Middle frontal gyrus (tissue), 1 donor: ENCODE results near the gene HRC.
"Not testable (repeated sequence)": the region's sequence is repeated elsewhere in the genome, so short reads cannot be mapped to it uniquely, and the experiment has no call there.

ENCODE experiments used
- DNase-seq: peaks from one replicate; pipeline ENCODE4 v3.0.0-alpha.2; 2015; ENCODE audit warnings: low spot score; ENCODE audit errors: extremely low spot score

HRC gene

DNA sequence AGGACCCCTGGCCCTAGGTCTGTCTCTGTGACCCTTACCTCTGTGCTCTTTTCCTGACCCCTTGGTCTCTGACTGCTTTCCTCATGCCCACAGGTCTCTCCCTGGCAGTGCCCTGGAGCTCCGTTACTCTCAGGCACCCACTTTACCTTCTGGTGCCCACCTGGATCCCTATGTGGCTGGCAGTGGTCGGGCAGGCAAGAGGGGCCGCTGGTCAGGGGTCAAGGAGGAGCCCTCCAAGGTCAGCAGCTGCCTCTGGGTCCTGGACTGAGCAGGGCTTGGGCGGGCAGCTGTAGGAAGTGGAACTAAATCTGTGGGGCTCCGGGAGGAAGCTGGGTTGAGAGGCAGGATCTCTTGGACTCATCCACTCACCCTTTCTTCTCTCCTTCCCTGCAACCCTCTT is 19.5 kb downstream of the HRC start:
- no peak for DNase-seq

DNA sequence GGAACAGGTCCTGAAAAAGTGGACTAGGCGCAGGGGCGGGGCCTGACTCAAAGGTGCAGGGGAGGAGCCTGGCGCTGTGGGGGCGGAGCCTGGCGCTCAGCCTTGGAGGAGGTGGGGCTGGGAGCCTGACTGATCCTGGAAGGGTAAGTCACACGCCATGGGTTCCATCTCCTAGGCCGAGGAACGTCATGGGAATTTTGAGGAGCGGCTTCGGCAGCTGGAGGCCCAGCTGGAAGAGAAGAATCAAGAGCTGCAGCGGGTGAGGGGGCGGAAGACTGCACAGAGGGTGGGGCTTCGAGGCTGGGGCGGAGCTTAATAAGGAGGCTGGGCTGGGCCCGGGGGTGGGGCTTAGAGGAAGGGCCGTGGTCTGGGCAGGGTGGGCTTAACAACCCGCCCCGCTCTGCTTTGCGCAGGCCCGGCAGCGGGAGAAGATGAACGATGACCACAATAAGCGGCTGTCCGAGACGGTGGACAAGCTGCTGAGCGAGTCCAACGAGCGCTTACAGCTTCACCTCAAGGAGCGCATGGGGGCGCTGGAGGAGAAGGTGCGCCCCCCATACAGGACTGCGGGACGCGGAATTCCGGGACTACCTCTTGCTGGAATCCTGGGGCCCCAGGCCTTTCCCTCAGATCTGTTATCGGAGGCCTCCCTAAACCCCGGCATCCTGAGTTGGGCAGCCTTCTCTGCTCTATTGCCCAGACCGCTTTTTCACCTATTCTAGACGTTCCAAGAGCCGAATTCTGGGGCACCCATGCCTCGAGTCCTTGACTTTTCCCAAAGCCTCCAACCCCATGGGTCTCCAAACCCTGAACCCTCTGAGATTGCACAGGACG is 21.4 kb downstream of the HRC start:
- DNase-seq, result no peak

DNA sequence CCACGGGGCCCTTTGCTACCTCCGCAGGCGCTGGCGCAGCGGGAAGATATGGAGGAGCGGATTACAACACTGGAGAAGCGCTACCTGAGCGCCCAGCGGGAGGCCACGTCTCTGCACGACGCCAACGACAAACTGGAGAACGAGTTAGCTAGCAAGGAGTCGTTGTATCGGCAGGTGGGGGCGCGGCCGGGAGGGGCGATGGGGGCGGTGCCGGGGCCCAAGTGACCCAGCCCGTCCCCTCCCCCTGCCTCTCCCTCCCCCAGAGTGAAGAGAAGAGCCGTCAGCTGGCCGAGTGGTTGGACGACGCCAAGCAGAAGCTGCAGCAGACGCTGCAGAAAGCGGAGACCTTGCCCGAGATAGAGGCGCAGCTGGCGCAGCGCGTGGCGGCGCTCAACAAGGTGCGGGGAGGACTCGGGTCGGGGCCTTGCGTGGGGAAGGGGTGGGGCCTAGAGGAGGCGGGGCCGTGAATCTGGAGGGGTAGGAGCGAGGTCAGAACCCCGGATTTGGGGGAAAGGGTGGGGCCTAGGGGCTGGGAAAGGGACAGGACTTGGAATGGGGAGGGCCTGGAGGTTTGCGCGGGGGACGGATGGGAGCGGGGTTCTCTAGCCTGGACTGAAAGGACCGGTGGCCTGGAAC is 22.1 kb downstream of the HRC start:
- DNase-seq, result no peak

DNA sequence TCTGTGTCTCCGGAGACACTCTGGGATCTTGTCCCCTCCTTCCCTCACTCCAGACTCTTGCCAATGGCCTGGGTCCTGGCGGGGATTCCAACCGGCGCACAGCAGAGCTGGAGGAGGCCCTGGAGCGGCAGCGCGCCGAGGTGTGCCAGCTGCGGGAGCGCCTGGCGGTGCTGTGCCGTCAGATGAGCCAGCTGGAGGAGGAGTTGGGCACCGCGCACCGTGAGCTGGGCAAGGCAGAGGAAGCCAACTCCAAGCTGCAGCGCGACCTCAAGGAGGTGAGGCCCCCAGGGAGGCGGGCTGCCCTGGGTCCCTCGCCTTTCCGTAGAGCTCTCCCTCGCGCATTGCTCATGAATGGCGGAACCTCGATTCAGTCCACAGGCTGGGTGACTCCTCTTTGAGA is 24.9 kb downstream of the HRC start:
- DNase-seq, result no peak

DNA sequence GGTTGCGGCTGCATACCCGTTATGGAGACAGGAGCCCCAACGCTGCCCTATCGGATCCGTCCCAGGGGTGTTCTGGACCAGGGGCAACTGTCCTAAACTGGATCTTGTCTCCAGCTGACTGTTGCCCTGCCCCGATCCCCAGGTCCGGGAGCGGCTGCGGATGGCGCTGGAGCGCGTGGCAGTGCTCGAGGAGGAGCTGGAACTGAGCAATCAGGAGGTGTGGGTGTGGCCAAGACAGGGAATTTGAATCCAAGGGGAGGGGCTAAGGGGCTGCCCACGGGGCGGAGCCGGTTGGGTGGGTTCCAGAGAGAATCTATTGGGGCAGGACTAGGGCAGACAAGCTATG is 26.0 kb downstream of the HRC start:
- DNase-seq, result no peak

DNA sequence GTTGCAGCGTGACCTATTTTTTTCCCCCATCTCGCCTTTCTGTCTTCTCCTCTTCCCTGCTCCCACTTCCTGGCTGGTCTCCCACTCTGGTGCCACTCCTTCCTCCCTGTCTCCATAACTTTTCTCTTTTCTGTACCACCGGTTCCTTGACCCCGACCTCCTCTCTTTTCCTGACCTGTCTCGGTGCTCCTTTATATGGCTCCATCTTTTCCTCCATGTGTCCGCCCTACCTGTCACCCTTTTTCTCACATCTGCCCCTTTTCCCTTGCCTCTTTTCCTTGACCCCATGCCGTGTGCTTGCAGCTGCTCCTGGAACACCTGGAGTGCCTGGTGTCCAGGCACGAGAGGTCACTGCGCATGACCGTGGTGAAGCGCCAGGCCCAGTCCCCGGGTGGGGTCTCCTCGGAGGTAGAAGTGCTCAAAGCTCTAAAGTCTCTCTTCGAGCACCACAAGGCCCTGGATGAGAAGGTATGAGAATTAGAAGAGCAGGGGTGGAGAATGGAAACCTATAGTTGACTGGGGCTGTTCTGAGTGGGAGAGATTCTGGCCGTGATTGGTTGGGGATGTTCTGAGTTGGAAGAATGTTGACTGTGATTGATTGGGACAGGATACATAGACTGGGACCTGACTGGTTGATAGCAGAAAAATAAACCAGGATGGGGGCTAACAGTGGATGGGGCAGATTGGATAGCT is 26.5 kb downstream of the HRC start:
- DNase-seq, result no peak

DNA sequence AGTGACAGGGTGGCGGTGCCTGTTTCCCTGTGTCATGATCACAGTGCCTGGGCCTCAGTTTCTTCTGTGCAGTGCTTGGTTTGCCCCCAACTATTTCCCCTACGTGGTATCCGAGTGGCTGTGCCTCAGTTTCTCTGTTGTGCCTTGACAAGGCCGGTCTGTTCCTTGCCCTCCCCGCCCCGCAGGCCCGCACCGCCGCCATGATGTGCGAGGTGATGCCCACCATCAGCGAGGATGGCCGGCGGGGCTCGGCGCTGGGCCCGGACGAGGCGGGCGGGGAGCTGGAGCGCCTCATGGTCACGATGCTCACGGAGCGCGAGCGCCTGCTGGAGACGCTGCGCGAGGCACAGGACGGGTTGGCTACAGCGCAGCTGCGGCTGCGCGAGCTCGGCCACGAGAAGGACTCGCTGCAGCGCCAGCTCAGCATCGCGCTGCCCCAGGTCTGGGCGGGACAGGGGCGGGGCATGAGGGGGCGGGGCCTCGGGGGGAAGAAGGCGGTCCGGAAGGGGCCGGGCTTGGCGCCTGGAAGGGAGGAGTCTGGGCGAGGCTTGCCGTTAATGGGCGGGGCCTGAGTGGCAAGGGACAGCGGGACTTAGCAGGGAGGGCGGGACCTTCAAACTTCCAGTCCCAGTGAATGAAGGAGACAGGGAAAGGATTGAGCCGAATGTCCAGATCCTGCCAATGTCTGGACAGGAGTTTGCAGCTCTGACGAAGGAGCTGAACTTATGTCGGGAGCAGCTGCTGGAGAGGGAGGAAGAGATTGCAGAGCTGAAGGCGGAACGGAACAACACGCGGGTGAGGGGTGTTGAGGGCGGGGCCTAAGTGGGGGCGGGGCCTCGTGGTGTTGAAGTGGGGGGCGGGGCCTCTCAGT is 27.3 kb downstream of the HRC start:
- DNase-seq, result peak; percentile 91

DNA sequence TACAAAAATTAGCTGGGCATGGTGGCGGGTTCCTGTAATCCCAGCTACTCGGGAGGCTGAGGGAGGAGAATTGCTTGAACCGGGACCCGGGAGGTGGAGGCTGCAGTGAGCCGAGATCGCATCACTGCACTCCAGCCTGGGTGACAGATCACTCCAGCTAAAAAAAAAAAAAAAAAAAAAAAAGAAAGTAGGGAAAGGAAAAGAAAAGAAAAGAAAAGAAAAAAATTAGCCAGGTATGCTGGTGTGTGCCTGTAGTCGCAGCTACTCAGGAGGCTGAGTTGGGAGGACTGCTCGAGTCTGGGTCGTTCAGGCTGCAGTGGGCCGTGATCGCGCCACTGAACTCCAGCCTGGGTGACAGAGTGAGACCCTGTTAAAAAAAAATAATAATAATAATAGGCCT is 28.0 kb downstream of the HRC start:
- DNase-seq, result not testable (repeated sequence)

DNA sequence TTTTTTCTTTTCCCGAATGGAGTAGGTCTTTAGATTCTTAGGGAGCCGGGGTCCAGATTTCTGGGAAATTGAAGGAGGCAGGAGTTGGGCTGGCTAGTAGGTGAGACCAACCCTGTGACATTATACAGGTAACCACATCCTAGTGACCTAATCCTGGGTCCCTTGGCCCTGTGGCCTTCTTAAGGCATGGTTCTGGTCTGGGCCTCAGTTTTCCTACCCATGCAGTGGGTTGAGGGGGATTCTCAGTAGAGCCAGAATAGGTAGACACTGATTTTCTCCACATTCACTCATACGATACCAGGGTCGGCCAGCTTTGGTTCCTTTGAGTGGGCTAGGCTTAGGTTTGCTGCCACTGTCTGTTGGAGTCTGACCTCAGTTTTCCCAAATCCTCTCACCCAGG is 28.6 kb downstream of the HRC start:
- DNase-seq, result no peak

DNA sequence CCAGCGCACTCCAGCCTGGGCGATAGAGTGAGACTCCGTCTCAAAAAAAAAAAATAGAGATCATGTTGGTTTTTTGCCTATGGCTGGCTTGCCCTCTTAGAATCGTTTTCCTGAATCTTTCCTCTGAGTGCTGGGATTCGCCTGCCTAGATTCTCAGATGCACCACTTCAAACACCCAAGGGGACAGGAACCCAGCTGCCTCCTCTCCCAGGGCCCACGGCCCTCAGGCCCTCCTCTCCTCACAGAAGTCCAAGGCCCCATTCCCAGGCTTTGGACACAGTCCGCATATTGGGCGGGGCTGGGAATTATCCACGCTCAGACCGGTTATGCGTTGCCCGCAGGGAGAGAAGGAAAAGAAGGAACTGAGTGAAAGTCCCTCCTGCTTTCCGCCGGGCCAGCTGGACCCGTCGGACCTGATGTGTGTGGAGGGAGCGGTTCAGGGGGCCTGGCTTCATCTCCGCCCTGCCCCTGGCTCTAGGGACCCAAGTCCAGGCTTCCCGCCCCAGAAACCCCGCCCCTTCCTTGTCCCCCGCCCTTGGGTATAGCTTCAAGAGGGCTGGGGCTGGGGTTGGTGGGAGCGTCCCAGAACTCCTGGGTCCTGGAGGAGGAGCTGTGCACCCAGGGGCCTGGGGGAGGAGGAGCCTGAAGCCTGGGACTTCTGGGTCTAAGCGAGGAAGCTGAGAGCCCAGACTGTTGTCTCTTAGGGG is 30.0 kb downstream of the HRC start:
- no peak for DNase-seq

DNA sequence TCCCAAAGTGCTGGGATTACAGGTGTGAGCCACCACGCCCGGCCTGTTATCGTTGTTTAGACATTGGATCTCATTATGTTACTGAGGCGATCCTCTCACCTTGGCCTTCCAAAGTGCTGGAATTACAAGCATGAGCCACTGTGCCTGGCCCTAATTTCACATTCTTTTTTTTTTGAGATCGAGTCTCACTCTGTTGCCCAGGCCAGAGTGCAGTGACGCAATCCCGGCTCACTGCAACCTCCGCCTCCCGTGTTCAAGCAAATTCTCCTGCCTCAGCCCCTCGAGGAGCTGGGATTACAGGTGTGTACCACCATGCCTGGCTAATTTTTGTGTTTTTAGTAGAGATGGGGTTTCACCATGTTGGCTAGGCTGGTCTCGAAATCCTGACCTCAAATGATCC is 31.9 kb downstream of the HRC start:
- DNase-seq, result not testable (repeated sequence)

DNA sequence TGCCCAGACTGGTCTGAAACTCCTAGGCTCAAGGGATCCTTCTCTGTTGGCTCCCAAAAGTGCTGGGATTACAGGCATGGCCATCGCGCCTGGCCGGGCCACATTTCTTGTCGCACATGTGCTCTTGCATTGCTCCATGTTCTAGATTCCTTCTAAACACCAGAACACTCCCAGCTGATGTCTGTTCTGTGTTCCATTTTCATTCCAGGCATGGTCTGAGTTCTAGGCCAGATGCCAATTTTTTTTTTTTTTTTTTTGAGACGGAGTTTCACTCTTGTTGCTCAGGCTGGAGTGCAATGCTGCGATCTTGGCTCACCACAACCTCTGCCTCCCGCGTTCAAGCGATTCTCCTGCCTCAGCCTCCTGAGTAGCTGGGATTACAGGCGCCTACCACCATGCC is 33.4 kb downstream of the HRC start:
- DNase-seq, result not testable (repeated sequence)

DNA sequence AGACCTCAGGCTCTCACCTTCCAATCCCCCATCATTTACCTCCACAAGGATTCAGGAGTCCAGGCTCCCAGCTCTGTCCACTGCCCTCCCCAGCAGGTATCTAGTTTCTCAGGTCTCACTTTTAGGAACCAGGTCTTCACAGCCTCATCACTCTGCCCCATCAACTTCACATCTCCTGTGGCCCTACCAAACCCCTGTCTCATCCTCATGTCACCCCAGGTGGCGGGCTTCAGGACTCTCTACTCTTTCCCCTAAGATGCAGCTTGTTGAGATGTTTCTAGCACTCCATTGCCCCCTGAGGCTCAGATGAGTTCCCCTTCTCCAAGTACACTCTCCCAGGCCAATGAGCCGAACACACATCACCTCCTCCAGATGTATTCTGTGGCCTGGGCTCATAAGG is 34.3 kb downstream of the HRC start:
- no peak for DNase-seq

DNA sequence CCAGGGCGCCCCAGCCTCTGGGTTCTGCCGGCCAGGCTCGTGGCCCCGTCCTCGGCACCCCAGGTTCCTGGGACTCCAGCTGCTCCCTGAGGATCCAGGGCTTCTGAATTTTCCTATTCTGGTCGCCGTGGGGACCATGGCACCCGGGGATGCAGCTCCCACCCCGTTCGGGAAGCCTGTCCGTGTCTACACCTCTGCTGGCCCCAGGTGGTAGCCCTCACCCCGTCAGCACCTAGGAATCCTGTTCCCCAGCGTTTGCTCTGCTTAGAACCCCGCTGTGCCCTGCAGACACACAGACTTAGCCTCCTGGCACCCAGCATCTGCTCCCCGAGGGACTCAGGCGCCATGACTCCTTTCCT is 34.9 kb downstream of the HRC start:
- no peak for DNase-seq

DNA sequence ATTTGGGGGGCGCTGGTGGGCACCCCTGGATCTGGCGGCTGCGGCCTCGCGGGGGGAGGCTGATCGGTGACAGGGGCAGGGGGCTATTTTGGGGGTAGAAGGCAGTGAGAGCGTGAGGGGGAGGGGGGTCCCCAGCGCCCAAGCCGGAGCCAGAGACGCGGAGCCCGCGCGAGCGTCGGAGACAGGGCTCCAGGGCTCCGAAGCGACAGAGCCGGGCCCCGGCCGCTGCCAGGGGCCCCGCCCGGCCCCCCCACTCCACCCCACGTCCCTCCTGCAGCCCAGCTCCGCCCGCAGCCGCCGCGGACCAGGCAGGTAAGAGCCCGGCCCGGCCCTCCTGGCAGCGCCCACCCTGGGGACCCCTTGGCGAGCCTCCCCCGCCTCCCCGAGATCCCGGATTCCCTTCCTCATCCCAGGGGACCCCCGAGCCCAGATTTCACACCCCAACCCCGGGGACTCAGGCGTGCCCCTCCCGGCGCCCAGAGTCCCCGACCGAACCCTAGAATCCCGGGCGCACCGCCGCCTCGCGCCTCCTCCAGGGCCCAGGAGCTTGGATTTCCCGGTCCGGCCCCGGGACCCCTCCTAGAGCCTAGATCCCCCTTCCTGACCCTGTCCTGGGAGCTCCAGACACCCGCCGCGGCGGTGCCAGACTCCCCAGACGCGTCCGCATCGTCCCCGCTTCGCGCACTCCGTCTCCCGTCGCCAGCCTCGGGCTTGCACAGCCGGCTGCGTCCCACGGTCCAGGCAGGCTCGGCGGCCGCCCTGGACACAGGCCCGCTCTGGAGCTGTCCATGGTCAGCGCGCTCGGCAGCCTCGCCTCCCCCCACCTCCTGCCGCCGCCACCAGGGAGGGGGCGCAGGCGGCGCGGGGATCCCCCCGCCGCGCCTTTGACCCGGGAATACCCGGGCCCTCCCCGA is 35.5 kb downstream of the HRC start, which contains the start of gene PPFIA3:
Gene PPFIA3 (plus strand): TSS at position 134 of the 914 bp plus-strand sequence. CDS start 8,330 bp downstream, outside the sequence.
- no peak for DNase-seq

DNA sequence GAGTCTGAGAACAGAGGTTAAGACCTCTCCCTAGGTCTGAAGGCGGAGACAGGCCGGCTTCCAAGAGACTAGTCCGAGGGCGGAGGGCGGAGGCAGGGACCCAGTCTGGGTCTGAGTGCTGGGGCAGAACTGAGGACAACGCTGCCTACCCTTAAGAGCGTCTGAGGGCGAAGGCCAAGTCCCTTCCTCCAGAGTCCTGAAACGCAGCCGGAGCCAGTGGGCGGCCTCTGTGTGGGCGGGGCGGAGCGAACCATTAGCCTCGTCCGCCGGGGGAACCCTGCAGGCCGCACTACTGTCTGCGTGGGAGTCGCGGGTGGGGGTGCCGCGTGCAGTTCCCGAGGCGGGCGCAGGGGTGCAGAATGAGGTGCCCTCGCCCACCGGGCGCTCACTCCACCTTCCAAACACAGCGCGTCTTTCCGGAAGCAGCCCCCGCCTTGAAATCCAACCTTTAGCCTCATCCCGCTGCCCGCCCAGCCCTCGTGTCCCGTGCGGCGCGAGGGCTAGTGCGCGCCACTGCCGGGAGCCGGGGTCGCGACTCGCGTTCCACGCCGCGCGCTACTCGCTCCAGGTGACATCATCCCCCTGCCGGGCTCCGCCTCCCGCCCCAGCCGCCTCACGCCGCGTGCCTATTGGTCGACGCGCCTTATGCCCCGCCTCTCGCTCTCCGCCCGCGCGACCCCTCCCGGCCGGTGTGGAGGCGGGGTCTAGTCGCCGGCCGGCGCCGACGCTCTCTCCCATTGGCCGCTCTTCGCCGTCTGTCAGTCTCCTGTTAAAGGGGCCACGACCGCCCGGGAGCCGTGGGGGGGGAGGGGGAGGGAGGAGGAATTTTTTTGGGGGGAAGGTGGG is 36.4 kb downstream of the HRC start, which contains the start of gene C19orf73:
Gene C19orf73 (minus strand): TSS at position 579 of the 846 bp plus-strand sequence. CDS start 121 bp downstream, at position 458.
- DNase-seq, result peak; percentile 90

DNA sequence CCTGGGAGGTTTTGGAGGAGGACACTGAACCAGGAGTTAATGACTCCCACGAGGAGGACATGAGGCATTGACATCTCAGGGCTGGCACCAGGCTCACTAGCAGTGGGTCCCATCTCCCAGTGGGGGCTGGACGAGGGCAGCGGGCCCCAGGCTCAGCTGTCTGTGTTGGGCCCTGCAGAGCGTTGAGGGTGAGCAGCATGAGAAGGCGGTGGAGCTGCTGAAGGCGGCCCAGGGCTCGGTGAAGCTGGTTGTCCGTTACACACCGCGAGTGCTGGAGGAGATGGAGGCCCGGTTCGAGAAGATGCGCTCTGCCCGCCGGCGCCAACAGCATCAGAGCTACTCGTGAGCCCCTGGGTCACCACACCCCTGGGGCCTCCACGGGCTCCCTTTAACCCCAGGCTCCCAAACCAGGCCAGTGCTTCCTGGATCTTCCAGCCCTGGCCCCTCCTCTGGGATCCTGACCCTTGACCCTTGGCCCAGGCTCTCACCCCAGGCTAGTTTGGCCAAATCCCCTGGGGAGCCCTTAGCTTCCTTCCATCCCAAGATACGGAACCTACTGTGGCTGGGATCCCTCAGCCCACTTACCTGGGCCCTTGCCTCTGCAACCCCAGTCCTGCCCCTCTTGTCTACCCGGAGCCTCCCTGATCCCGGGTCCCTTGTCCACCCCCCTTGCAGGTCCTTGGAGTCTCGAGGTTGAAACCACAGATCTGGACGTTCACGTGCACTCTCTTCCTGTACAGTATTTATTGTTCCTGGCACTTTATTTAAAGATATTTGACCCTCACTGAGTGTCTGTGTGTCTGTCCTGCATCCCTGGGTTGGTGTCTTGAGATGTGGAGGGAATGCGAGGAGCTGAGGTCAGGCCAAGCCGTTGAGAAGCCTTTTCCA is 37.3 kb downstream of the HRC start:
- DNase-seq, result no peak

DNA sequence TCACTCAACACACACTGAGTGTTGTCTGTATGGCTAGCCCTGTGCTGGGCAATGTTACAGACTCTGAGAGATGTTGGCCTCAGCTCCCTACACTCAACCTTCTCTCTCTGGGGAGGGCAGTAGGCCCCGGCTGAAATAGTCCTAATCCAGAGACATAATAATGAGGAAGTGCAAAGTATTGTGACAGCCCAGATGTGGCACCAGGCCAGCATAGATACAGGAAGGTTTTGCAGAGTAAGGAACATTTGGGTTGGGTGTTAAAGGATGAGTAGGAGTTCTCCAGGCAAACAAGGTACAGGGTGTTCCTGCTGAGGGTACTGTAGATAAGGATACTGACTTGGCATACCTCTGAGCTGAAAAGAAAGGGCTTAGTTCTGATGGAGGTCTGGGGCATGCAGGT is 38.7 kb downstream of the HRC start:
- DNase-seq, result no peak
